Activated effector memory CD4-positive, alpha-beta T cell treated with anti-CD3 and anti-CD28 coated beads, Interleukin-2, amount 50 U/mL, for 16 hours (primary cell): ENCODE results near the gene ERC1.
"Not testable (repeated sequence)": the region's sequence is repeated elsewhere in the genome, so short reads cannot be mapped to it uniquely, and the experiment has no call there.

Source experiments
- DNase-seq: peaks from one replicate; pipeline ENCODE4 v3.0.0-alpha.2; 2020

Gene ERC1

GRCh38 chr12:1199700-1200099, 208.7 kb downstream of the ERC1 start:
- no peak for DNase-seq

DNA sequence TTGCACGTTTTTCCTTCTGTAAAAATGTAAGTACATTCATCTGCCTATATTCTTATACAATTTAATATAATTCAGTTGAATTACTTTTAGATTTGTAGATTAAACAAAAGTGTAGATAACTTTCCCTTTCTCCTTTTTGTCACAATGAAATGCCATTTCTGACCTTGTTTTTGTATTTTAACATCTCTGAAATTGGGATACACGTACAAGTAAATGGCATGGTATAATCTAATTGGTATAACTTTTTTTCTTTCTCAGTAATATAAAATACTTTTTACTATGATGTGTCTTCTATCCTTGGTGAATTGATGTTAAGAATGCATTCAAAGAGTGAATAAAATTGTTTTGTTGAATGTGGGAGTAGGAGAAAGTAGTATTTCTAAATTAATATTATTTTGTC, 210.0 kb downstream of the ERC1 start:
- DNase-seq, result no peak

- no peak for DNase-seq
These were observed 210.9 kb downstream of the ERC1 start for GRCh38 chr12:1201886-1202285.

GRCh38 chr12:1203735-1204019, 212.7 kb downstream of the ERC1 start:
- DNase-seq, result no peak

DNA sequence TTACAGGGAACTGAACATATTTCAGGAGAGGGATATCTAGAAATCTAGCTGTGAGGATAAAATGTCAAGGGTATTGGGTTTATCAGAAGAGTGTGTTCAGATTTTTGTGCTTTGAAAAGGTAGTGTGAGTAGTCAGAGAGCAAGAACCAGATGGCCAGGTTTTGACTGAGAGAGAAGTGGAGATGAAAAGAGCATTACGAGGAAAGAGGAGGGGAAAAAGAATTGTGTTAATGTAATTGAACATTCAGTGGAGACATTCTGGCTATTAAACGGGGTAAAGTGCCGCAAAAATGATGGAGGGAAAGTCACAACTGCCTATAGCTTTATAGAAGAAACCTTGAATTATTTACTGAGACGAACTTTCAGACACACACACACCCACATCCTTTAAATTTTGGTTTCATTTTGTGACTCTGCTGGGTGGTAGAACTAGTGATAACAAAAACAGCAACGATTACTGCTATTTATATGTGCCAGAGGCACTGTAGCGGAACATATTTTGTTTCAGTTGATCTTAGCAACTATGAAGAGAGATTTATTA, 213.6 kb downstream of the ERC1 start:
- DNase-seq, result no peak

DNA sequence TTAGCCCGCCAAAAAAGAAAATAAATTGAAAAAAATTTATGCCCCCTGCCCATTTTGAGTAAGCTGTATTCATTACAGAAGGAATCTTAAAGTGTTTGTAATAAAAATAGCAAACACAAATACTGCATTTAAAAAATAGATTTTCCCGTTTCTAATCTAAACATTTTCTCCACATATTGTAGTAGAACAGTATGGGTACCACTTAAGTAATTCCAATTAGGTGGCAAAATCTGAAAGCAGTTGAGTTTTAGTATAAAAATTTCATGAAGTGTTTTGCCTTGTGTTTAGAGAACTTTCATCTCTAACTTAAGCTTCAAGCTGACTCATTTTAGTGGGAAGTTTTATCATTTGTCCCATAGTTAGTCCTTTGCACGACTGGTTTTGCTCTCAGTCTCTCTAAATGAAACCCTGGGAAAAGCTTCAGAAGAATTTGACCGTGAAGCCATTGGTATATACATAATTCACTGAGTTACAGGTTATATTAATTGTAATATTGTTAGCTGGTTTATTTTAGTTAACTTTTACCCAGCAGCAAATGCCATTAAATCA, 214.6 kb downstream of the ERC1 start:
- DNase-seq, result no peak

- DNase-seq, result no peak
These were observed 215.2 kb downstream of the ERC1 start for GRCh38 chr12:1206118-1206734.

- DNase-seq, result no peak
These were observed 216.3 kb downstream of the ERC1 start for GRCh38 chr12:1207276-1207675.

GRCh38 chr12:1208719-1209118, 217.7 kb downstream of the ERC1 start:
- DNase-seq, result not testable (repeated sequence)

- no peak for DNase-seq
These were observed 221.5 kb downstream of the ERC1 start for GRCh38 chr12:1212526-1212925.

DNA sequence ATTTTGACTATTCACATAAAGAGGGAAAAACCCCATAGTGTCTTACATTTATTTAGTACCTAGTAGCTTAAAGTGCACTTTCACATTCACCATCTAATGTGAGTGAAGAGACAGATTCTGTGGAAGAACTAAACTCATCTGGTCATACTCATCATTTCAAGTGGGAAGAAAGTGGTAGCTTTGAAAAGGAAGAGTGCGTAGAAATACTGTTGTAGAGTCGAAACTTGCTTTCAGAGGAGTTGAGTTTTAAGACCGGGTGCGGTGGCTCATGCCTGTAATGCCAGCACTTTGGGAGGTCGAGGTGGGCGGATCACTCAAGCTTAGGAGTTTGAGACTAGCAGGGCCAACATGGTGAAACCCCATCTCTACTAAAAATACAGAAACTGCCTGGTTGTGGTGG, 222.2 kb downstream of the ERC1 start:
- no peak for DNase-seq

- DNase-seq, result no peak
These were observed 222.7 kb downstream of the ERC1 start for GRCh38 chr12:1213618-1214205.

DNA sequence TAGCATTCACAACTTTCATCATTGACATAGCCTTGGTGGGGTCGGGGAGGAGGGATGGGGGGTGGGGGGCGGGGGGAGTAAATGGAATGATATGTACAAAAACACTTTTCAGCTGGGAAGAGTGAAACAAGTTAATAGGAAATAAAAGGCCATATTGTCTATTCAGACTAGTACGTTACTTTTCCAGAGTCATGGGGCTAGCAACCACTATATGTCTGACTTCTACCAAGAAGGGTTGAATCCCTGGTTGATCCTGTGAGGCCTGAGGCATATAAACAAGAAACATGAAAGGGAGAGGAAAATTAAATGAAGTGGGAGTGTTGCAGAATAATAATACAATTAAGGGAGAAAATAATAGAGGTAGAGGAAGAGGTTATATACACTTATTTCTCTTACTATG, 225.5 kb downstream of the ERC1 start:
- no peak for DNase-seq

GRCh38 chr12:1217191-1217949, 226.3 kb downstream of the ERC1 start:
- no peak for DNase-seq

DNA sequence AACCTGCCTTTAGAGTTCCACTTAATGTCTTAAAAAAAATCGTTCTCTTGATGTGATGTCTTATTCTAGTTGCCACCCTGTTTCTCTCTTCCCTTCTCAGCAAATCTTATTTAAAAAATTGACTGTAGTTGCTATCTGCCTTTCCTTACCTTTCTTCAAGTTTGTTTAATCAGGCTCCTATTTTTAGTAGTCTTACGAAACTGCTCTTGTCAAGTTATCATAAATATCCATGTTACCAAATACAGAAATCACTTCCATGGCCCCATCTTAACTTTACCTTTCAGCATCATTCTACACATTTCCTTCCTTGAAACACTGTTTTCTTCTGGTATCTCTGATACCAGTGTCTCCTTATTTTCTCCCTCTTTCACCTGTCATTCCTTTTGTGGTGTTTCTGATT, 227.3 kb downstream of the ERC1 start:
- DNase-seq, result no peak

- no peak for DNase-seq
These were observed 229.4 kb downstream of the ERC1 start for GRCh38 chr12:1220127-1221092.

- no peak for DNase-seq
These were observed 232.0 kb downstream of the ERC1 start for GRCh38 chr12:1222858-1223639.

DNA sequence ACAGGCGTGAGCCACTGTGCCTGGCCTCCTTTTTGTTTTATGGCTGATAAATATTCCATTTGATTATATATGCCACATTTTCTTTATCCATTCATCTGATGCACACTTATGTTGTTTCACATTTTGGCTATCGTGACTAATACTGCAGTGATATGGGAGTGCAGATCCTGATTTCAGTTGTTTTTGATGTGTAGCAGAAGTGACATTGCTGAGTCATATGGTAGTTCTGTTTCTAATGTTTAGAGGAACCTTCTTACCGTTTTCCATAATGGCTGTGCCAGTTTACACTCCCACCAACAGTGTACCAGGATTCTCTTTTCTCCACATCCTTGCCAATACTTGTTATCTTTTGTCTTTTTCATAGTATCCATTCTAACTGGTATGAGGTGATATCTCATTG, 235.9 kb downstream of the ERC1 start:
- no peak for DNase-seq

- no peak for DNase-seq
These were observed 243.1 kb downstream of the ERC1 start for GRCh38 chr12:1234073-1234472.

DNA sequence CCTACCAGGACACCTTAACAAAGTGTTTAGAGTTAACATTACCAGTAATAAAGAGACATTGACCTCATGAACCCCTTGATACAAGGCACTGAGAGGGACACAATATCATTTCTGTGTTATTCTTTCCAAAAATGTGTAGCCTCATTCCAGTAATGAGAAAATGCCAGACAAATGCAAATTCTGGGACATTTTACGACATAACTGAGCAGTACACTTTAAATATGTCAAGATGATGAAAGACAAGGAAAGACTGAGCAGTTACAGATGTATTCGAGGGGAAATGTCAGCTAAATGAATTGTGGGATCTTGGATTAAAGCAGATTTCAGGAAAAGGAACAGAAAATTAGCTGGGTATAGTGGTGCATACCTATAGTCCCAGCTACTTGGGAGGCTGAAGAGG, 255.6 kb downstream of the ERC1 start:
- DNase-seq, result no peak

DNA sequence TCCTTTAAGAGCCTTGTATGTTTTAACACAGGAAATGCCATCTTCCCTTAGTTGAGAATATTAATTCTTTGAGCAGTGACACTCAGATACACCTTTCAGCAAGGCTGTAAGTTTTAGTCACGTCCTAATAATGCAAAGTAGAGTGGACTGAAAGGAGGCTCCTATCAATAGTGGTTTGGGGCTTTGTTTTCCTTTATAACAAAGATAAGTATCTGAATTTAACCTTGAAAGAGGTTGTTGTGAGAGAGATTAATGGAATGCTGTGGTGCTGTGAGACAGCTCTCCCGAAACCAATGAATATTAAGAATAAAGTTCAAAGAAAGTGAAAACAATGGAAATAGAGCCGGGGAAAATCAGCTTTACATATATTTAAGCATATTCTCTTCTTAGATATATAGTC, 259.6 kb downstream of the ERC1 start:
- DNase-seq, result no peak

DNA sequence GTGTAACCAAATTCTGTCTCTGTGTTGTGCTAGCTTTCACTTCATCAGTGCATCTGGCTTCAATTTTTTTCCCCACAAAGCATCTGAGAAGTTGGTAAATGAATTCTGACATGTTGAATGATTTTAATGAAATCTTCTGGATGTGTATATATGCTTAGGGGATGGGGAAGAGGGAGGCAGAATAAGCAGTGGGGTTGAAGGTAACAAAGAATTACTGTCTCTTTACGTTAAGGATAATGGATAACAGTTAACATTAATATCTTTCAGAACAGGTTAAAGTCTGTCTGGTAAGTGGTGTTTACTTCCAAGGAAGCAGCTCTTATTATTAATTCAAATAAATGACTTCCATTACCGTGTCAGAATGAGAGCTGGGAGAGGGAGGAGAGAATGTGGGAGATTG, 261.7 kb downstream of the ERC1 start:
- no peak for DNase-seq
